Right hindlimb (tissue), 1 donor: ENCODE results near the gene SEC31B.

Experiments used
- DNase-seq: peaks from one replicate; pipeline ENCODE4 v3.0.0-alpha.2; 2018

SEC31B gene

DNA sequence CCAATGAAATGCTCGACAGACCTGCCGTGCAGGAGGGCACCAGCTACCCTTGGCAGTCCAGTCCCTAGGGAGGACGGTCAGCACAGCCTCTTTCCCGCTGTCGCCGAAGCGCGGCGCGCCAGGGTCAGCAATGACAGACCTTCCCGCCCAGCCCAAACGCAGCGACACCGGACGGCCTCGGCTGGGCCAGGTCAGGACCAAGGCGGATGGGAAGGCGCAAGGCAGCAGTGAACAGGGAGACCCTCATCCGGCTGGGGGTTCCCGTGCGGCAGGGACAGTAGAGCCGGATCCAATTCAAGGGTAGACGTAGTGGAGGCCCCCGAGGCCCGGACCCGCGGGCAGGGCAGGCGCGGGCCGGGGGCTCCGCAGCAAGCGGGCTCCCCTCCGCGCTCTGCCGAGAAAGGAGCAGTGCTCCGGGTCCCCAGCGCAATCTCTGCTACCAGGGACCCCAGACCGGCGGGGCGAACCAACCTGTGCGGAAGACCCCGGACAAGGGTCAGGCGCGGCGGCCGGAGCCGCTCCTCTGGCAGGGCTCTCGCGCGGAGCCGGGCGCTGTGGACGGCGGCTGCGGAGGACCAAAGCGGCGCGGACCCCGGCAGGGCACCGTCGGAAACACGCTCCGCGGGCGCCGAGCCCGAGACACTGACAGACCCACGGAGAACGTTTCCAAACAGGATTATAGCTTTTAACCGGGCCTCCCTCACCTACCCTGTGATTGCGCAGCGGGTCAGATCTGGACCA is at the start of gene SEC31B:
Gene SEC31B, minus strand, starts transcription at position 551 of the 741 bp plus-strand sequence. CDS start 2,909 bp downstream, outside the sequence.
- peak; percentile 53 for DNase-seq

DNA sequence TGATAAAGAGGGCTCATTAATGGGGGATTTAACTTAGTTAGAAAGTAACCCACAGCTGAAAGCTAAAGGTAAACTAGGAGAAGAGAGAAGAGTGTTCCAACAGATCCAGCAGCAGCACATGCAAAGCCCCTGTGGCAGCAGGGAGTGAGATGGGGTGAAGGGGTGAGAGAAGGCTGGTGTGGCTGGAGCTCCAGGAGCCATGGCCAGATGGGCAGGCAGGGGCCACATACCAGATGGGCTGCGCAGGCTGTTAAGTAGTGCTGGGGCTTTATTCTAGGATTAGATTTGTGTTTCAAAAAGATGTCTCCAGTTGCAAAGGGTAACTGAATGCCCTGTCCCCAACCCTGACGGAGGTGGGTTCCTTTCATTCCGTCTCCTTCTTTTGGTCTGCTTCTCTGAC is 49.3 kb upstream of the SEC31B start:
- DNase-seq = no peak

- no peak for DNase-seq
Observed at GRCh38 chr10:100567826-100568225, 48.2 kb upstream of the SEC31B start.

GRCh38 chr10:100567249-100567648 is 47.6 kb upstream of the SEC31B start:
- no peak for DNase-seq

GRCh38 chr10:100566561-100566960 is 46.9 kb upstream of the SEC31B start:
- no peak for DNase-seq

GRCh38 chr10:100565206-100565985 is 45.7 kb upstream of the SEC31B start:
- DNase-seq = no peak

- DNase-seq = peak; percentile 57
Observed at GRCh38 chr10:100562008-100562672, 42.5 kb upstream of the SEC31B start.

- no peak for DNase-seq
Observed at GRCh38 chr10:100561005-100561404, 41.3 kb upstream of the SEC31B start.

DNA sequence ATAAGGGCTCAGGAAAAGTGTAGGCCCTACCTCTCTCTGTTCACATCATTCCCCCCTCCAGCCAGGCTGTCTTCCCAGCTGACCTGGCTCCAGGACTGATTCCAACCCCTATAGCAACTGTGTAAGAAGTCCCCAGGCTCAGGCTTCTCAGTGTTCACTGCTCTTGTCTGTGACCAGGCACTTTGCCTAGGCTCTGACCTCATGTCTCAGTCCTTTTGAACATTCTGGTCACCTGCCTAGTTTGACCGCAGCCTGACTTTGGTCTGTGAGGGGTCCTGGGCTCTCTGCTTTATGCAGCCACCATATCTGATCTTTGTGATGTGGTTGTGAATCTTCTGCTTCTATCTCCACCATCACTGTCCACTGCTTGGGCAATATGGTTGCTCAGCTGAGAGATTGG is 40.6 kb upstream of the SEC31B start:
- DNase-seq = no peak

DNA sequence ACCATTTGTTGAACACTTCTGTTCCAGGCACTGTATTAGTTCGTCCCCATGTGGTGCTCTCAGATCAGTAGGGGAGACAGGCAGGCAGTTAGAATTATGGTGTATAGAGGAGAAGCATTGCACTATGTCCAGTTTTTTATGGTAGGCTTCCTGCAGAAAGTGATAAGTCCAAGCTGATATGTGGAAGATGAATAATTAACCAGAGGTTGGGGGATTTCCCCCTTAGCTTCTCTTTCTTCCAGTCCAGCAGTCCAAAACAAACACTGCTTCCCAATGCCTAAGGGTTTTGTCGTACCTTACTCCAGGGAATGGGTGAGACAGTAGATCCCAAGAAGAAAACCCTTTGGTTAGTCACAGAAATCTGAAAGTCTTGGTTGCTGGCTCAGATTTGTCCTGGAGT is 35.2 kb upstream of the SEC31B start:
- no peak for DNase-seq

- no peak for DNase-seq
Observed at GRCh38 chr10:100553929-100554328, 34.3 kb upstream of the SEC31B start.

GRCh38 chr10:100551738-100552137 is 32.1 kb upstream of the SEC31B start:
- no peak for DNase-seq

DNA sequence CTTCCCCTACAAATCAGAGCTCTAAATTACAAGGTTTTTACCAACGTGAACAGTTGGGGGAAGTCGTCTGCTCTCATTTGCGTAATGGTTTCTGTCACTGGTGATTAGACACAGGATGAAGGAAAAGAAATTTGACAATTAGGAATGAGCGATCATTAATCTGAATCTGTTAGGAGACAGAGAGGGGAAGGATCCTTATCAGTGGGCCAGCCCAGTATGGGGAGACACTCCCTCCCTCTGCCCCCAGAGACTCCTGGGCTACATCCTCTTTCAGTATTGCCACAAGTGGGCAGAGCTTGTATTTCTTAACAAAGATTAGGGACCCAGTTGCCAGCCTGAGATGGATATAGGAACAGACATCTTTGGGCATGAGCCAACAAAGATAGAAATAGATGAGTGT is 31.5 kb upstream of the SEC31B start:
- no peak for DNase-seq

- DNase-seq = no peak
Observed at GRCh38 chr10:100544950-100545349, 25.3 kb upstream of the SEC31B start.

DNA sequence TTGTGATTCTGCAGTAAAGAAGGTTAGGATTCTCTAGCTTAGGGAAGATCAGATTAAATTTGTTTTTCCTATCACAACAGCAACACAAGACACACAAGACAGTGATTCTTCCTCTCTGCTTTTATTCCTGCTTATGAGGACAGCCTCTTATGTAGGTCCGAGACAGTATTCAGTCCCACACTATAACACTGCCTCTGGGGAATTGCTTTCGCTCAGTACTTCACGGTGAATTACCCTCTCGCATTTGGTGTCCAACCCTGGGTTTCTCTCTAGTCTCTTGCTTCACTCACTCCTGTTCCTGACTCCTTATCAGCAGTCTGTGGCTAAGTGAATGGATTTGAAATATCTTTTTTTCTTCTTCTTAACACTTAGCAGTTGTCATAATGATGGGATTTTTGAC is 17.8 kb upstream of the SEC31B start:
- DNase-seq = no peak

GRCh38 chr10:100535715-100536353 is 16.2 kb upstream of the SEC31B start, which contains the start of gene HIF1AN:
Gene HIF1AN, plus strand, starts transcription at chr10:100535943. Its CDS starts 16 bp downstream, at chr10:100535959.
- peak; percentile 92 for DNase-seq

GRCh38 chr10:100535338-100535714 is 15.7 kb upstream of the SEC31B start:
- no peak for DNase-seq

DNA sequence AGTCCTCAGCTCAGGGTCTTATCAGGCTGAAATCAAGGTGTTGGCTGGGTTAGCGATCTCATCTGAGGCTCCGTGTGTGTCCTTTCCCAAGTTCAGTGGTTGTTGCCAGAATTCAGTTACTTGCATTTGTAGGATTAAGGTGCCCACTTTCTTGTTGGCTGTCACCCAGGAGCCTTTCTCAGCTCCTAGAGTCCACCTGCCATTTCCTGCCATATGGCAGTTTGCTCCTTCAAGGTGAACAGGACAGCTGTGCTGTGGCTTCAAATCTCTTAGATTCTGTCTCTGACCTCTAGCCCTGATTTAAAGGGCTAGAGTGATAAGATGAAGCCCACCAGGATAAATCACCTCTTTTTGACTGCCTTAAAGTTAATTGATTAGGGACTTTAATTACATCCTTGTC is 15.1 kb upstream of the SEC31B start:
- no peak for DNase-seq

DNA sequence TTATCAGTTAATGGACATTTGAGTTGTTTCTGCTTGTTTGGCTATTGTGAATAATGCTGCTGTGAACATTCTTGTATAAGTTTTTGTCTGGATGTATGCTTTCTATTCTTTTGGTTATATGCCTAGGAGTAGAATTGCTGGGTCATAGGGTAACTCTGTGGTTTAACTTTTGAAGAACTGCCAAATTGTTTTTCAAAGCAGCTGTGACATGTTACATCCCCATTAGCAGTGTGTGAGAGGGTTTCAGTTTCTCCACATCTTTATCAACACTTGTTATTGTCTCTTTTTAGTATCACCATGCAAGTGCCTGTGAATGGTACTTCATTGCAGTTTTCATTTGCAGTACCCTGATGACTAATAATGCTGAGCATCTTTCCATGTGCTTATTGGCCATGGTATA is 12.1 kb upstream of the SEC31B start:
- no peak for DNase-seq

- peak; percentile 92 for DNase-seq
Observed at GRCh38 chr10:100529475-100530298, 10.0 kb upstream of the SEC31B start, which contains the start of gene NDUFB8. Gene NDUFB8, minus strand, starts transcription at chr10:100529871. Its CDS starts 20 bp downstream, at chr10:100529851.

- peak; percentile 75 for DNase-seq
Observed at GRCh38 chr10:100528921-100529474, 9.3 kb upstream of the SEC31B start.
